Measurements from ENCODE around the gene NCKAP5. TPM values are rescaled to one million over a fixed set of nuclear protein-coding genes. Genes with fewer than 3 reads are reported as not detected.
A peak's percentile ranks its signal among the peaks of the same experiment; 100 is the strongest.

The NCKAP5 gene
- total RNA-seq, 1 donor from 2014 or later = 0.46 TPM

DNA sequence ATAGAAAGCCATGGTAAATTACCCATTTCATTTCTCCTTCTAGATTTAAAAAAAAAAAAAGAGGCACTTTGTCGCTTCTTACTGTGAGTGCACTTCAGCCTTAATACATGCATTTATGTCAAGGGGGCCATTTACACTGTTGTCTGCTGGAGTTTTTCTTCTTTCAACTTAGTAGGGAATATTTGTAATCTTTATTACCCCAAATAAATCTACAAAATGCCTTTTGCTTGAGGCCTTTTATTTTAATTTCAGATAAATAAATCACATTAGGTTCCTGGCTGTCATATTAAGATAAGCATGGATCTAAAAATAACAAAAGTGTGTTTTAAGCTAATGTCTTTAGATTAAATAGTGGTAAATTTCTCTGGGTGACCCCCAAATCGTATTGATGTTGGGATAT, 276.0 kb downstream of the NCKAP5 start:
- H3K27me3 Mint-ChIP-seq (ENCODE audit: unreplicated experiment) = no peaks in the 10 kb centered on the region
- no peaks in the 10 kb centered on the region for H3K9me3 Mint-ChIP-seq (ENCODE audit: unreplicated experiment)
- H3K36me3 Mint-ChIP-seq (ENCODE audit: unreplicated experiment) = no peaks in the 10 kb centered on the region
- no peak overlapping the region for H3K27ac Mint-ChIP-seq (ENCODE audit: unreplicated experiment)
- no peak overlapping the region for H3K4me3 Mint-ChIP-seq (ENCODE audit: unreplicated experiment)
- TF ChIP-seq, protein P1, sequence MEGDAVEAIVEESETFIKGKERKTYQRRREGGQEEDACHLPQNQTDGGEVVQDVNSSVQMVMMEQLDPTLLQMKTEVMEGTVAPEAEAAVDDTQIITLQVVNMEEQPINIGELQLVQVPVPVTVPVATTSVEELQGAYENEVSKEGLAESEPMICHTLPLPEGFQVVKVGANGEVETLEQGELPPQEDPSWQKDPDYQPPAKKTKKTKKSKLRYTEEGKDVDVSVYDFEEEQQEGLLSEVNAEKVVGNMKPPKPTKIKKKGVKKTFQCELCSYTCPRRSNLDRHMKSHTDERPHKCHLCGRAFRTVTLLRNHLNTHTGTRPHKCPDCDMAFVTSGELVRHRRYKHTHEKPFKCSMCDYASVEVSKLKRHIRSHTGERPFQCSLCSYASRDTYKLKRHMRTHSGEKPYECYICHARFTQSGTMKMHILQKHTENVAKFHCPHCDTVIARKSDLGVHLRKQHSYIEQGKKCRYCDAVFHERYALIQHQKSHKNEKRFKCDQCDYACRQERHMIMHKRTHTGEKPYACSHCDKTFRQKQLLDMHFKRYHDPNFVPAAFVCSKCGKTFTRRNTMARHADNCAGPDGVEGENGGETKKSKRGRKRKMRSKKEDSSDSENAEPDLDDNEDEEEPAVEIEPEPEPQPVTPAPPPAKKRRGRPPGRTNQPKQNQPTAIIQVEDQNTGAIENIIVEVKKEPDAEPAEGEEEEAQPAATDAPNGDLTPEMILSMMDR (IDR thresholded peaks at IDR 0.05) = no peak
- DNase-seq (ENCODE audit: extremely low spot score, unreplicated experiment) = no peak
- peaks cover 25% of the 10 kb centered on the region for H3K4me1 Mint-ChIP-seq (ENCODE audit: unreplicated experiment)

DNA sequence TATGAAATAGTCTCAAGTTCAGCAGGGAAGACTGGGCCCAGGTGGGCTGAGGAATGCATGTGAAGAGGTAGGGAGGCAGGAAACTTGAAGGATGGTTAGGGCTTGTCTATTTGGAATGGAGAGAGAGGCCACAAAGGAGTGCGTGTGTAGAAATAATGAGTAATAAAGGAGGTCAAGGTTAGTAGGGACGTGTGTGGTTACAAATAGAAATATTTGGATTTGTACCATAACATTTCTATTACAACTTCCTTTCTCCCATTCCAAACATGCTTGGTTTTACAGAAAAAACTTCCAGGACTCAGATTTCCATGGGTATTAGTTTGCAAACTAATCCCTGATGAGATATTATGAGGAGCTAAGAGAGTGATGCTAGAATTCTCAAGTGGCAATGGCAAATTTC, 280.6 kb downstream of the NCKAP5 start:
- no peaks in the 10 kb centered on the region for H3K27me3 Mint-ChIP-seq (ENCODE audit: unreplicated experiment)
- no peaks in the 10 kb centered on the region for H3K36me3 Mint-ChIP-seq (ENCODE audit: unreplicated experiment)
- TF ChIP-seq, protein P1 (IDR thresholded peaks at IDR 0.05) = no peak
- peak overlapping the region; percentile 83 for H3K27ac Mint-ChIP-seq (ENCODE audit: unreplicated experiment)
- H3K4me3 Mint-ChIP-seq (ENCODE audit: unreplicated experiment) = no peak overlapping the region
- H3K9me3 Mint-ChIP-seq (ENCODE audit: unreplicated experiment) = no peaks in the 10 kb centered on the region
- H3K4me1 Mint-ChIP-seq (ENCODE audit: unreplicated experiment) = peaks cover 35% of the 10 kb centered on the region
- DNase-seq (ENCODE audit: extremely low spot score, unreplicated experiment) = no peak

DNA sequence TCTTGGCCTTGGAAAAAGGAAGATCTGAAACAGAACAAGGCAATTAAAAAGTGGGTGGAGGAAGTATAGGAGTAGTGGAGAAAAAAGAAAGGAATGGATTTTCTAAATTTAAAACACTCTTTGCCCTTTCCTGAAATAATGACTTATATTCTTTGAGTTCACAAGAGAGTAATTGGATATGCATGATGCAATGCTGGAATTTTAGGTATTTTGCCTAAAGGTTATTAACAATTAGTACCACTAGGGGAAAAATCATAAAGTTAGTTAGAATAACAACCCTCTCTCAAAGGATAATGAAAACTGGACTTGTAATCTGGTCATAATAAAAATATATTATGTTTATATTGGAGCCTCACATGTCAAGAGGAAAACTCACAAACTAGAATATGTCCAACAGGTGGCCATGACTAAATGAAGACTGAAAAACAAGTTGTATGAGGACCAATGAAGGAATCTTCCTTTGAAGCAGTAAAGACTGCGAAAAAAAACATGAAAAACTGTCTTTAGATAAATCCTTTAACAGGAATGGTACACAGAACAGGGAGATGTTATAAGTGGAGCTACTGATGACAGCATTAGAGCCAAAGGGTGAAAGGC, 281.8 kb downstream of the NCKAP5 start:
- H3K4me3 Mint-ChIP-seq (ENCODE audit: unreplicated experiment) = no peak overlapping the region
- H3K9me3 Mint-ChIP-seq (ENCODE audit: unreplicated experiment) = no peaks in the 10 kb centered on the region
- H3K27ac Mint-ChIP-seq (ENCODE audit: unreplicated experiment) = peak overlapping the region; percentile 83
- peaks cover 35% of the 10 kb centered on the region for H3K4me1 Mint-ChIP-seq (ENCODE audit: unreplicated experiment)
- no peaks in the 10 kb centered on the region for H3K27me3 Mint-ChIP-seq (ENCODE audit: unreplicated experiment)
- H3K36me3 Mint-ChIP-seq (ENCODE audit: unreplicated experiment) = no peaks in the 10 kb centered on the region
- no peak for DNase-seq (ENCODE audit: extremely low spot score, unreplicated experiment)
- TF ChIP-seq, protein P1 (IDR thresholded peaks at IDR 0.05) = peak; percentile 21

DNA sequence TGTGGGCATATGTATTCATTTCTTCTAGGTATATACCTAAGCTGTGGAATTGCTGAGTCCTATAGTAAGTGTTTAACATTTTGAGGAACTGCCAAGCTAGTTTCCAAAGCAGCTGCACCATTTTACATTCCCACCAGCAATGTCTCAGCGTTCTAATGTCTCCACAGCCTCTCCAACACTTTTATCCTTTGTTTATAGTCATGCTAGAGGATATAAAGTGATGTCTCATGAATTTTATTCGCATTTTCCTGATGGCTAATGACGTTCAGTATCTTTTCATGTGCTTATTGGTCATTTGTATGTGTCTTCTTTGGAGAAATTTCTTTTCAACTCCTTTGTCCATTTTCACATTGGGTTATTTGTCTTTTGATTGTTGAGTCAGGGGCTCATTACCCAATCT, 295.2 kb downstream of the NCKAP5 start:
- Mint-ChIP-seq H3K27me3 (ENCODE audit: unreplicated experiment) (peaks cover 6% of the 10 kb centered on the region), H3K9me3 (ENCODE audit: unreplicated experiment) (peaks cover 3% of the 10 kb centered on the region), H3K4me3 (ENCODE audit: unreplicated experiment) (no peak overlapping the region), H3K4me1 (ENCODE audit: unreplicated experiment) (peaks cover 5% of the 10 kb centered on the region), H3K27ac (ENCODE audit: unreplicated experiment) (no peak overlapping the region), H3K36me3 (ENCODE audit: unreplicated experiment) (no peaks in the 10 kb centered on the region)
- TF ChIP-seq, protein P1 (IDR thresholded peaks at IDR 0.05) = no peak
- DNase-seq (ENCODE audit: extremely low spot score, unreplicated experiment) = no peak

DNA sequence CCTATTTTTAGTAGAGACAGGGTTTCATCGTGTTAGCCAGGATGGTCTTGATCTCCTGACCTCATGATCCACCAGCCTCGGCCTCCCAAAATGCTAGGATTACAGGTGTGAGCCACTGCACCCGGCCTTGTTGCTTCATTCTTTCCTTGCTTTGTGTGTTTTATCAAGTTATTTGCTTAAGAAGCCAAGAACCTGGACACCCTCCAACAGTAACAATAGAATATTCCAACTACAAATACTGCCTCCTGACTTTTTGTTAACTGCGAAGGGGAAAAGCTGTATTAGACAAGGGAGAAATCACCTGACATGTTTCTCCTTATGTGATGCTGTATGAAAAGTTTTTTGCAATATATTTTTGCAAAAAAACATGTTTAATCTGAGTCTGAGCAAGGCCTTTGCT, 297.2 kb downstream of the NCKAP5 start:
- Mint-ChIP-seq H3K9me3 (ENCODE audit: unreplicated experiment) (no peaks in the 10 kb centered on the region), H3K36me3 (ENCODE audit: unreplicated experiment) (no peaks in the 10 kb centered on the region), H3K27me3 (ENCODE audit: unreplicated experiment) (peaks cover 10% of the 10 kb centered on the region), H3K4me3 (ENCODE audit: unreplicated experiment) (no peak overlapping the region), H3K4me1 (ENCODE audit: unreplicated experiment) (peaks cover 6% of the 10 kb centered on the region), H3K27ac (ENCODE audit: unreplicated experiment) (no peak overlapping the region)
- no peak for DNase-seq (ENCODE audit: extremely low spot score, unreplicated experiment)
- TF ChIP-seq, protein P1 (IDR thresholded peaks at IDR 0.05) = no peak

All from osteocyte (in vitro differentiated cells).